Stomach (tissue), 9 donors: ENCODE results near the gene CD164L2. TPM values are rescaled to one million over a fixed set of nuclear protein-coding genes. Genes with fewer than 3 reads are reported as not detected.

Experiments
- DNase-seq, 2 donors: peaks; one replicate each; pipeline versions ENCODE4 v3.0.0 to v3.0.0-alpha.2; 2013 to 2019
- H3K27ac ChIP-seq, 5 donors: fragments of 200-600 bp in 4 of 5; sonication (generic) in 4 of 5; one replicate each; pipeline ENCODE4 v1.5.1; 2013 to 2019; ENCODE audit warnings: mild to moderate bottlenecking in 1 of 5, moderate library complexity in 1 of 5
- H3K27me3 ChIP-seq, 3 donors: fragments of 200-600 bp; sonication (generic); one replicate each; pipeline ENCODE4 v1.5.1; 2017 to 2019; ENCODE audit warnings: mixed run types in 1 of 3
- H3K36me3 ChIP-seq, 4 donors: fragments of 200-600 bp; sonication (generic); 1 replicate in 3 of 4; 2 replicates in 1 of 4; pipeline ENCODE4 v1.5.1; 2016 to 2019
- H3K4me1 ChIP-seq, 4 donors: fragments of 200-600 bp; sonication (generic); one replicate each; pipeline ENCODE4 v1.5.1; 2016 to 2019
- H3K4me3 ChIP-seq, 4 donors: fragments of 200-600 bp; sonication (generic) in 3 of 4; one replicate each; pipeline ENCODE4 v1.5.1; 2016 to 2019; ENCODE audit warnings: mild to moderate bottlenecking in 1 of 4
- H3K9me3 ChIP-seq, 4 donors: fragments of 200-600 bp; sonication (generic); one replicate each; pipeline ENCODE4 v1.5.1; 2016 to 2019
- CTCF ChIP-seq, 7 experiments: fragments of 450-650 bp in 4 of 7; fragments of 200-600 bp in 3 of 7; sonication (generic) in 3 of 7; IDR thresholded peaks; one replicate each; pipeline ENCODE4 v1.5.1; 2016 to 2019; ENCODE audit warnings: antibody characterized with exemption in 7 of 7, control low read depth in 2 of 7, mild to moderate bottlenecking in 1 of 7
- EP300 ChIP-seq: sonication (generic); formaldehyde crosslinking; IDR thresholded peaks from one replicate; pipeline ENCODE4 v1.6.1; 2017; ENCODE audit warnings: antibody characterized with exemption
- POLR2A ChIP-seq, 4 donors: fragments of 450-650 bp; IDR thresholded peaks; one replicate each; pipeline ENCODE4 v1.6.1; 2016; ENCODE audit warnings: antibody characterized with exemption in 4 of 4, control low read depth in 2 of 4, mild to moderate bottlenecking in 1 of 4, moderate library complexity in 1 of 4
- POLR2AphosphoS5 ChIP-seq, 3 donors: sonication (generic); formaldehyde crosslinking; IDR thresholded peaks; one replicate each; pipeline ENCODE4 v1.6.1; 2016; ENCODE audit warnings: antibody characterized with exemption in 3 of 3
- WGBS, 5 donors: extraction: QIAGEN DNeasy Blood & Tissue Kit in 3 of 5; methylation state at CpG; one replicate each; pipeline versions ENCODE4 v1.1.5 to v1.1.7; 2013 to 2018; 5-methylcytosine and 5-hydroxymethylcytosine counted together
- intact Hi-C: fragments of 100-400 bp; cut with DNase I; formaldehyde crosslinking; loops from one replicate; pipeline ENCODE4 v1.15.1; 2023; ENCODE audit warnings: low total_unique reads
- polyA plus RNA-seq, 3 donors: library from polyadenylated mRNA; stranded (reverse); fragments of 200-250 nt; gene quantifications; one replicate each; pipeline ENCODE4 v1.2.3, GENCODE V29; 2013
- total RNA-seq, 5 donors: library from RNA; depleted of rRNA; stranded (reverse); fragments of >200 nt; gene quantifications; one replicate each; pipeline versions ENCODE4 v1.1.0 to v1.2.3, GENCODE V29; 2014 to 2016
- donor health status: healthy with polysubstance abuse.
- donor health status: Bipolar disorder and iron deficiency.
- donor health status: healthy.

Gene CD164L2
- total and polyA plus RNA-seq, 8 donors: 1.5 to 8.7 TPM; not detected in 6

GRCh38 chr1:27372022-27372807 is 10.9 kb downstream of the CD164L2 start:
- H3K4me1 ChIP-seq: peaks cover 8 to 27% (median 15%) of the 10 kb centered on the region in 4 donors
- H3K4me3 ChIP-seq: no peak overlapping the region
- H3K27ac ChIP-seq: no peak overlapping the region
- DNase-seq: peak in 1 of 2 donors; percentile 58
- no peaks in the 10 kb centered on the region for H3K9me3 ChIP-seq
- WGBS, 5 donors: 64 to 79% (median 71%) methylated on average over 18 to 19 of the region's 19 CpGs
- TF ChIP-seq POLR2A (IDR thresholded peaks at IDR 0.05) (no peak), POLR2AphosphoS5 (IDR thresholded peaks at IDR 0.05) (no peak), EP300 (no peak), CTCF (IDR thresholded peaks at IDR 0.05) (no peak)
- intact Hi-C loops: no loop called here
- H3K36me3 ChIP-seq: no peaks in the 10 kb centered on the region
- no peaks in the 10 kb centered on the region for H3K27me3 ChIP-seq

- intact Hi-C loops: no loop called here
- Histone ChIP-seq H3K27me3 (no peaks in the 10 kb centered on the region), H3K27ac (peak overlapping the region in 2 of 5 donors; percentile 7 to 35), H3K4me1 (peaks cover 29 to 50% (median 37%) of the 10 kb centered on the region in 4 donors), H3K4me3 (no peak overlapping the region), H3K36me3 (peaks cover under 1 to 7% (median 4%) of the 10 kb centered on the region in 4 donors), H3K9me3 (no peaks in the 10 kb centered on the region)
- DNase-seq: no peak
- TF ChIP-seq EP300 (no peak), POLR2A (IDR thresholded peaks at IDR 0.05) (no peak), POLR2AphosphoS5 (IDR thresholded peaks at IDR 0.05) (no peak), CTCF (IDR thresholded peaks at IDR 0.05) (no peak)
- 60 to 67% (median 64%) methylated on average over 13 of the region's 13 CpGs for WGBS, 5 donors
Measured at GRCh38 chr1:27368869-27369582, 14.1 kb downstream of the CD164L2 start.

- H3K4me1 ChIP-seq: peaks cover 31 to 55% (median 37%) of the 10 kb centered on the region in 4 donors
- peak overlapping the region; percentile 87 to 98 (median 96) for H3K27ac ChIP-seq
- no peak for DNase-seq
- H3K36me3 ChIP-seq: peaks cover 17 to 25% (median 21%) of the 10 kb centered on the region in 4 donors
- H3K9me3 ChIP-seq: no peaks in the 10 kb centered on the region
- WGBS, 5 donors: 9 to 40% (median 30%) methylated on average over 3 to 8 of the region's 8 CpGs
- no peak for TF ChIP-seq POLR2A (IDR thresholded peaks at IDR 0.05)
- TF ChIP-seq EP300: no peak
- TF ChIP-seq POLR2AphosphoS5 (IDR thresholded peaks at IDR 0.05): no peak
- TF ChIP-seq CTCF (IDR thresholded peaks at IDR 0.05): no peak
- intact Hi-C loops: no loop called here
- H3K27me3 ChIP-seq: no peaks in the 10 kb centered on the region
- peak overlapping the region; percentile 56 to 81 (median 76) for H3K4me3 ChIP-seq
Measured at GRCh38 chr1:27367160-27367650, 15.9 kb downstream of the CD164L2 start.

- intact Hi-C loops: no loop called here
- peak within 1 kb of the TSS; percentile 56 to 81 (median 76) for H3K4me3 ChIP-seq
- 1 to 2% (median 1%) methylated on average over 21 to 67 of the region's 67 CpGs for WGBS, 5 donors
Measured at GRCh38 chr1:27366411-27367159, 16.5 kb downstream of the CD164L2 start, which contains the start of gene MAP3K6. Gene MAP3K6 (minus strand): TSS chr1:27366961. CDS start chr1:27366597, 364 bp downstream.

More at GRCh38 chr1:27366411-27367159, 16.5 kb downstream of the CD164L2 start, which contains the start of gene MAP3K6:
- Histone ChIP-seq H3K27ac (peak within 1 kb of the TSS; percentile 87 to 98 (median 96)), H3K4me1 (peaks cover 31 to 55% (median 37%) of the 10 kb centered on the region in 4 donors), H3K9me3 (no peaks in the 10 kb centered on the region), H3K27me3 (no peaks in the 10 kb centered on the region), H3K36me3 (peaks cover 21 to 31% (median 28%) of the 10 kb centered on the region in 4 donors)
- DNase-seq: peak; percentile 90 to 92
- TF ChIP-seq EP300 (no peak), POLR2A (IDR thresholded peaks at IDR 0.05) (peak in 1 of 4 donors; percentile 17), CTCF (IDR thresholded peaks at IDR 0.05) (peak in 2 of 7 experiments; percentile 11 to 49), POLR2AphosphoS5 (IDR thresholded peaks at IDR 0.05) (peak; percentile 59 to 89 (median 89))
